Islet precursor cell (in vitro differentiated cells): Measurements from ENCODE around the gene ERVV-1.

ENCODE experiments used
- DNase-seq: peaks from one replicate; pipeline ENCODE4 v3.0.0-alpha.2; 2018

The ERVV-1 gene

GRCh38 chr19:53028306-53028705 is 14.6 kb downstream of the ERVV-1 start:
- peak; percentile 62 for DNase-seq

- DNase-seq: no peak
Measured at GRCh38 chr19:53034054-53034453, 20.3 kb downstream of the ERVV-1 start.

- no peak for DNase-seq
Measured at GRCh38 chr19:53034948-53035675, 21.4 kb downstream of the ERVV-1 start.

GRCh38 chr19:53037101-53038097 is 23.7 kb downstream of the ERVV-1 start:
- peak; percentile 64 for DNase-seq

DNA sequence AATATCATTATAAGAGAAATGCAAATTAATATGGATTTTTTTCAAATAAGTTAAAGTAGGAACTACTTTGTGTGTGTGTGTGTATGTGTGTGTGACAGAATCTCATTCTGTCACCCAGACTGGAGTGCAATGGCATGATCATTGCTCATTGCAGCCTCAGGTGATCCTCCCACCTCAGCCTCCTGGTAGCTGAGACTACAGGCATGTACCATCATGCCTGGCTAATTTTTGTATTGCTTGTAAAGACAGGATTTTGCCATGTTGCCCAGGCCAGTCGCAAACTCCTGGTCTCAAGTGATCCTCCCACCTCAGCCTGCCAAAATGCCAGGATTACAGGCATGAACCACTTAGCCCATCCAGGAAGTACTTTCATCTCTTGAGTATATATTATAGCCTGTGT is 27.6 kb downstream of the ERVV-1 start:
- no peak for DNase-seq

GRCh38 chr19:53045536-53045935 is 31.8 kb downstream of the ERVV-1 start:
- DNase-seq: no peak

GRCh38 chr19:53047379-53047778 is 33.7 kb downstream of the ERVV-1 start:
- no peak for DNase-seq

GRCh38 chr19:53055117-53055516 is 41.4 kb downstream of the ERVV-1 start:
- DNase-seq: no peak

GRCh38 chr19:53057904-53058580 is 44.3 kb downstream of the ERVV-1 start:
- DNase-seq: peak; percentile 61
